Measurements from ENCODE around the gene BCL2L13. TPM values are rescaled to one million over a fixed set of nuclear protein-coding genes. Genes with fewer than 3 reads are reported as not detected.
"Not testable (repeated sequence)": the region's sequence is repeated elsewhere in the genome, so short reads cannot be mapped to it uniquely, and the experiment has no call there.

BCL2L13 gene
- total RNA-seq, 4 donors from 2014 or later: 59.7 to 85.7 (median 64.8) TPM

GRCh38 chr22:17647991-17648390 lies 9.4 kb downstream of the BCL2L13 start:
- no peak for ATAC-seq (ENCODE audit: low FRiP score)
- DNase-seq (ENCODE audit: low spot score): no peak
- TF ChIP-seq CTCF (IDR thresholded peaks at IDR 0.05): no peak

GRCh38 chr22:17648569-17648968 lies 10.0 kb downstream of the BCL2L13 start:
- no peak for TF ChIP-seq CTCF (IDR thresholded peaks at IDR 0.05)
- no peak for ATAC-seq (ENCODE audit: low FRiP score)
- no peak for DNase-seq (ENCODE audit: low spot score)

GRCh38 chr22:17655289-17655688 lies 16.7 kb downstream of the BCL2L13 start:
- DNase-seq (ENCODE audit: low spot score): no peak
- TF ChIP-seq CTCF (IDR thresholded peaks at IDR 0.05): no peak
- ATAC-seq (ENCODE audit: low FRiP score): no peak

DNA sequence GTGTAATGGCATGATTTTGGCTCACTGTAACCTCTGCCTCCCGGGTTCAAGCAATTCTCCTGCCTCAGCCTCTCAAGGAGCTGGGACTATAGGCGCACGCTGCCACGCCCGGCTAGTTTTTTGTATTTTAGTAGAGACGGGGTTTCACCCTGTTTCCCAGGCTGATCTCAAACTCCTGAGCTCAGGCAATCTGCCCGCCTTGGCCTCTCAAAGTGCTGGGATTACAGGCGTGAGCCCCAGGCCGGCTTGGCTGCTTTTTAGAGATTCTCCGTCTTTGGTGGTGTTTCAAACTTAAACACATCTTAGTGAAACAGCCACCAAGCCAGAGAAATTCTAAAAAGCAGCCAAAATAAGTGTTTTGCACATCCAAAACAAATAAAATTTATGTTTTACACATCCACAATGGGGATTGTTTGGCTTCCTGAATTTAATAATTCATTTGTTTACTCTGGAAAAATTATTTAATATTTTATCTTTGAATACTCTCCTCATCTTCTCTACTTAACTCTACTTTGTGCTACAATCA lies 18.4 kb downstream of the BCL2L13 start:
- DNase-seq (ENCODE audit: low spot score): no peak
- no peak for ATAC-seq (ENCODE audit: low FRiP score)
- TF ChIP-seq CTCF (IDR thresholded peaks at IDR 0.05): no peak

- DNase-seq (ENCODE audit: low spot score) (no peak), ATAC-seq (ENCODE audit: low FRiP score) (no peak)
- TF ChIP-seq CTCF (IDR thresholded peaks at IDR 0.05): no peak
These were observed 26.0 kb downstream of the BCL2L13 start for GRCh38 chr22:17664414-17665055.

- no peak for TF ChIP-seq CTCF (IDR thresholded peaks at IDR 0.05)
- DNase-seq (ENCODE audit: low spot score): no peak
- ATAC-seq (ENCODE audit: low FRiP score): no peak
These were observed 26.7 kb downstream of the BCL2L13 start for GRCh38 chr22:17665248-17665647.

DNA sequence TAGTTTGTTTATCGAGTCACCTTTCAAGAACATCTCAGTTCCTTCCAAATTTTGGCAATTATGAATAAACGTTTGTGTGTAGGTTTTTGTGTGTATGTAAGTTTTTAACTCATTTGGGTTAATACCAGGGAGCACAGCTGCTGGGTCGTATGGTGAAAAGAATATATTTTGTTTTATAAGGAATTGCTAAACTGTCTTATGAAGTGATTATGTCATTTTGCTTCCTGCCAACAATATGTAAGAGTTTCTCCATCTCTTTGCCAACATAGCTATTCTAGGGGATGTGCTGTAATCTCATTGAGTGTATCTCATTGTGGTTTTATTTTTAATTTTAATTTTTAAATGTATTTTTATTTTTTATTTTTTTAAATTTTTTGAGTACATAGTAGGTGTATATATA lies 27.3 kb downstream of the BCL2L13 start:
- no peak for DNase-seq (ENCODE audit: low spot score)
- no peak for ATAC-seq (ENCODE audit: low FRiP score)
- no peak for TF ChIP-seq CTCF (IDR thresholded peaks at IDR 0.05)

GRCh38 chr22:17671521-17672092 lies 33.0 kb downstream of the BCL2L13 start:
- ATAC-seq (ENCODE audit: low FRiP score); DNase-seq (ENCODE audit: low spot score): not testable (repeated sequence)
